ENCODE data around the gene METTL26.

METTL26 gene

DNA sequence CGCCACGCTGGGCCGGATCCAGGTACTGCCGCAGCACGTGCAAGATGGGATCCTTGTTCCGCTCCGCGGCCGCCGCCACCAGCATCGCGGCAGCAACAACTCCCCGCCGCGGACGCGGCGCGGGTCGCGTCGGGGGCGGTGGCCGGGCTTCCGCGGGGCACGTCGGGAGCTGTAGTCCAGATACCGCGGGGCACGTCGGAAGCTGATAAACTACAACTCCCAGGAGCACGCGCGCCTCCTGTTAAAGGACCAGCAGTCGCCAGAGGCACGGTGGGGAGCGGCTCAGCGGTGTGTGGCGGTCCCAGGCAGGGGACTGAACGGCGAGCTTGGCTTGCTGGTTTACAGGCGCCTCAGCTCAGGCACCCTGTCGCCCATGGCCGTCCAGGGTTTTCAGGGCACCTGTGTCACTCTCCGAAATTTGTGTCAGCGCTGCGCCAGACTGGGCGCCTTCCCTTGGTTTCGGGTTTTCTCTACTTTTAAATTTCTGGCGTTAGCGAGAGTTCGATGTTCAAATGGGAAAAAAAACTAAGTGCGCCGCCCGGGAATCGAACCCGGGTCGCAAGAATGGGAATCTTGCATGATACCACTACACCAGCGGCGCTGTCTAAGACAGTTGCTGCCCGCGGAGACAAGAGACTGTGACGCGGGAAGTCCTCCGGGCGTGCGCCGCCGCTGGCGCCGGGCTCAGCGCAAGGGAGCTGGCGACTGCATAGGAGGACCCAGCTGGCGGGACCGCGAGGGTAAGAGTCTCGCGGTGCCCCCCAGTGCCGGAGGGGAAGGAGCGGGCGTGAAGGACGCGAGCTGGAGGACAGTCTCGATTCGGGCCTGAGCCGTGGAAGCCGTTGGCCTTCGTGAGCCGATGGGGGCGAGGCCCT lies at the start of gene METTL26:
METTL26 (minus strand) TSS at position 100 of the 875 bp plus-strand sequence; CDS start at position 85, 15 bp downstream.
- Histone ChIP-seq H3K4me1 (peaks cover 3 to 34% (median 27%) of the 10 kb centered on the region in 4 donors), H3K9me3 (no peaks in the 10 kb centered on the region), H3K4me3 (peak within 1 kb of the TSS; percentile 66 to 91), H3K36me3 (peaks cover 0 to 28% (median 18%) of the 10 kb centered on the region in 3 donors), H3K27me3 (peaks cover 0 to 4% of the 10 kb centered on the region in 2 donors), H3K27ac (peak within 1 kb of the TSS; percentile 97)
- intact Hi-C loops (cut with DNase I; ENCODE audit: low total_unique reads), result loop anchor here (10.0 kb wide), 1 partner anchor 52 kb away; no protein-coding TSS in a partner anchor
- DNase-seq, result peak; percentile 97 to 98
- TF ChIP-seq, protein P1, sequence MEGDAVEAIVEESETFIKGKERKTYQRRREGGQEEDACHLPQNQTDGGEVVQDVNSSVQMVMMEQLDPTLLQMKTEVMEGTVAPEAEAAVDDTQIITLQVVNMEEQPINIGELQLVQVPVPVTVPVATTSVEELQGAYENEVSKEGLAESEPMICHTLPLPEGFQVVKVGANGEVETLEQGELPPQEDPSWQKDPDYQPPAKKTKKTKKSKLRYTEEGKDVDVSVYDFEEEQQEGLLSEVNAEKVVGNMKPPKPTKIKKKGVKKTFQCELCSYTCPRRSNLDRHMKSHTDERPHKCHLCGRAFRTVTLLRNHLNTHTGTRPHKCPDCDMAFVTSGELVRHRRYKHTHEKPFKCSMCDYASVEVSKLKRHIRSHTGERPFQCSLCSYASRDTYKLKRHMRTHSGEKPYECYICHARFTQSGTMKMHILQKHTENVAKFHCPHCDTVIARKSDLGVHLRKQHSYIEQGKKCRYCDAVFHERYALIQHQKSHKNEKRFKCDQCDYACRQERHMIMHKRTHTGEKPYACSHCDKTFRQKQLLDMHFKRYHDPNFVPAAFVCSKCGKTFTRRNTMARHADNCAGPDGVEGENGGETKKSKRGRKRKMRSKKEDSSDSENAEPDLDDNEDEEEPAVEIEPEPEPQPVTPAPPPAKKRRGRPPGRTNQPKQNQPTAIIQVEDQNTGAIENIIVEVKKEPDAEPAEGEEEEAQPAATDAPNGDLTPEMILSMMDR (IDR thresholded peaks at IDR 0.05), result peak in 1 of 2 experiments; percentile 13

- H3K27me3 ChIP-seq, result no peaks in the 10 kb centered on the region
- TF ChIP-seq, protein P1 (IDR thresholded peaks at IDR 0.05), result no peak
- peaks cover 3 to 75% (median 62%) of the 10 kb centered on the region in 4 donors for H3K4me1 ChIP-seq
- intact Hi-C loops (cut with DNase I; ENCODE audit: low total_unique reads), result no loop called here
- peak overlapping the region in 1 of 2 donors; percentile 86 for H3K27ac ChIP-seq
- H3K9me3 ChIP-seq, result no peaks in the 10 kb centered on the region
- H3K4me3 ChIP-seq, result peak overlapping the region; percentile 59 to 60
- peaks cover 18 to 50% (median 24%) of the 10 kb centered on the region in 3 donors for H3K36me3 ChIP-seq
- DNase-seq, result no peak
Observed at GRCh38 chr16:684961-685696, 49.0 kb upstream of the METTL26 start.

DNA sequence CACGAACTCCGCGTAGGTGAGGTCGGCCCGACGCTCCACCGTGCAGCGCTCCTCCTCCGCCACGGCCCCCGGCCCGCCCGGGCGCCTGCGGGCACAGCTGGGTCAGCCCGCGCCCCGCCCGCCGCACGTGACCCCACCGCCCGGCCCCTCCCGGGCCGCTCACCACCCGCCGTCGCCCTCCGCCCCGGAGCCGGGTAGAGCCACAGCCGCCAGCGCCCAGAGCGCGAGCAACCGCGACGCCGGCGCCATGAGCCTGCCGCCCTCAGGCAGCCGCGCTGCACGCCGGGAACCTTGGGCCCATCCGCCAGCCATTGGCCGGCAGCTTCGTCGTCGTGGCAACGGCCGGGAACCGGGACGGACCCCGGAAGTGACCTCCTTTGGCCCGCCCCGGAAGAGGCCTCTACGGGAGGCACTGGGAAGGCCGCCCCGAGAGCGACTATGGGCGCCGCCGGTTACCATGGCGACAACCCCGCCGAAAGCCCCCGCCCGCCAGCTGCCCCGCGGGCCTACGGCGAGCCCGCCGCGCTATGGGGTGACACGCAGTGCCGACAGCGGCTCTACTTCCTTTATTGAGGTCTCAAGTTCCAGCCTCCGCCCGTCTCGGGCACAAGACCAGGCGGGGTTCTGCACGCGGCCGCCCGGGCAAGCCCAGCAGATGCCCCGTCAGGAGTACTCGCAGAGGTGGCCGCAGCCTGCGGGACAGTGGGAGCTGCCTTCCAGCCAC lies 48.1 kb upstream of the METTL26 start, which contains the start of gene JMJD8:
JMJD8 (minus strand) TSS at position 264 of the 724 bp plus-strand sequence; CDS start at position 249, 15 bp downstream.
- Histone ChIP-seq H3K9me3 (no peaks in the 10 kb centered on the region), H3K4me1 (peaks cover 3 to 71% (median 56%) of the 10 kb centered on the region in 4 donors), H3K4me3 (peak within 1 kb of the TSS; percentile 59 to 60), H3K36me3 (peaks cover 18 to 50% (median 24%) of the 10 kb centered on the region in 3 donors), H3K27ac (peak within 1 kb of the TSS; percentile 67 to 86), H3K27me3 (no peaks in the 10 kb centered on the region)
- peak; percentile 95 to 98 for DNase-seq
- TF ChIP-seq, protein P1 (IDR thresholded peaks at IDR 0.05), result no peak
- intact Hi-C loops (cut with DNase I; ENCODE audit: low total_unique reads), result no loop called here

GRCh38 chr16:683396-684070 lies 47.4 kb upstream of the METTL26 start:
- TF ChIP-seq, protein P1 (IDR thresholded peaks at IDR 0.05), result no peak
- no peak for DNase-seq
- Histone ChIP-seq H3K4me3 (peak overlapping the region; percentile 59 to 60), H3K27me3 (no peaks in the 10 kb centered on the region), H3K9me3 (no peaks in the 10 kb centered on the region), H3K4me1 (peaks cover 3 to 67% (median 52%) of the 10 kb centered on the region in 4 donors), H3K36me3 (peaks cover 18 to 50% (median 24%) of the 10 kb centered on the region in 3 donors), H3K27ac (peak overlapping the region; percentile 67 to 86)
- intact Hi-C loops (cut with DNase I; ENCODE audit: low total_unique reads), result no loop called here
